Psoas muscle (tissue), 8 donors: ENCODE measurements around the gene POU2AF1. TPM values are rescaled to one million over a fixed set of nuclear protein-coding genes. Genes with fewer than 3 reads are reported as not detected.
"Not testable (repeated sequence)": the region's sequence is repeated elsewhere in the genome, so short reads cannot be mapped to it uniquely, and the experiment has no call there.

ENCODE experiments used
- ATAC-seq, 4 donors: fragments of 200-7000 bp; cut with Tn5 transposase; one replicate each; pipeline ENCODE4 v1.9.1; 2020; ENCODE audit warnings: moderate library complexity in 3 of 4, mild to moderate bottlenecking in 2 of 4
- DNase-seq, 2 donors: peaks; one replicate each; pipeline ENCODE4 v3.0.0-alpha.2; 2020
- H3K27ac ChIP-seq: fragments of 200-600 bp; one replicate; pipeline ENCODE4 v1.8.0; 2022
- H3K27me3 ChIP-seq, 3 donors: fragments of 200-600 bp in 1 of 3; one replicate each; pipeline versions ENCODE4 v1.6.1 to v1.8.0; 2013 to 2022; ENCODE audit warnings: low read length in 2 of 3, mild to moderate bottlenecking in 2 of 3, moderate library complexity in 1 of 3; ENCODE audit not compliant: insufficient read depth in 3 of 3
- H3K36me3 ChIP-seq, 2 donors: fragments of 200-600 bp in 1 of 2; one replicate each; pipeline versions ENCODE4 v1.6.1 to v1.8.0; 2013 to 2022; ENCODE audit warnings: low read depth in 1 of 2, mild to moderate bottlenecking in 1 of 2, moderate library complexity in 1 of 2; ENCODE audit not compliant: insufficient read depth in 1 of 2
- H3K4me1 ChIP-seq: fragments of 200-600 bp; one replicate; pipeline ENCODE4 v1.8.0; 2022
- H3K4me3 ChIP-seq: fragments of 200-600 bp; one replicate; pipeline ENCODE4 v1.8.0; 2022; ENCODE audit warnings: mild to moderate bottlenecking
- H3K9me3 ChIP-seq: fragments of 200-600 bp; one replicate; pipeline ENCODE4 v1.8.0; 2022
- CTCF ChIP-seq: fragments of 200-600 bp; IDR thresholded peaks from one replicate; pipeline ENCODE4 v1.8.0; 2022; ENCODE audit warnings: antibody characterized with exemption
- WGBS, 3 donors: extraction: QIAGEN DNeasy Blood & Tissue Kit; methylation state at CpG; one replicate each; pipeline versions ENCODE4 v1.1.6 to v1.1.7; 2013; 5-methylcytosine and 5-hydroxymethylcytosine counted together
- intact Hi-C, 2 donors: fragments of 100-400 bp; cut with DNase I; formaldehyde crosslinking; loops; one replicate each; pipeline versions ENCODE4 v1.11.0 to v1.14.2; 2022
- polyA plus RNA-seq, 3 donors: library from polyadenylated mRNA; stranded (reverse); fragments of 200-250 nt; gene quantifications; one replicate each; pipeline ENCODE4 v1.2.3, GENCODE V29; 2013
- total RNA-seq, 4 donors: library from RNA; stranded (reverse); fragmentation: NEBNext Ultra II Directional in 2 of 4; extraction: Animal tissue kit (Norgen Biotek cat#: 25700) in 2 of 4; gene quantifications; one replicate each; pipeline versions ENCODE4 v1.2.1 to v1.2.4, GENCODE V29; 2021 to 2023
- donor health status: healthy with polysubstance abuse.
- donor health status: DM: no; HTN: no; CAD: no; lungs with moderate emphysema.
- donor health status: Bipolar disorder and iron deficiency.
- donor health status: healthy.
- donor health status: DM: yes; HTN: yes; CAD: no.
- donor health status: DM: no; HTN: no; CAD: no.
- donor health status: DM: no; HTN: no; CAD: no.
- donor health status: DM: yes; HTN: yes; CAD: no.

The POU2AF1 gene
- total and polyA plus RNA-seq, 7 donors, result 0.01 to 0.25 (median 0.13) TPM; not detected in 3

GRCh38 chr11:111405551-111405950 is 26.5 kb upstream of the POU2AF1 start:
- Histone ChIP-seq H3K4me3 (no peak overlapping the region), H3K9me3 (no peaks in the 10 kb centered on the region), H3K27me3 (peaks cover 0 to 2% (median 0%) of the 10 kb centered on the region in 3 donors), H3K4me1 (peaks cover 10% of the 10 kb centered on the region), H3K36me3 (no peaks in the 10 kb centered on the region), H3K27ac (no peak overlapping the region)
- intact Hi-C loops, result no loop called here
- no peak for TF ChIP-seq CTCF
- no peak for DNase-seq
- WGBS, 3 donors, result 92 to 97% (median 94%) methylated on average over 2 of the region's 2 CpGs
- no peak for ATAC-seq

- TF ChIP-seq CTCF, result no peak
- Histone ChIP-seq H3K27ac (no peak overlapping the region), H3K9me3 (no peaks in the 10 kb centered on the region), H3K27me3 (peaks cover 0 to 2% (median 0%) of the 10 kb centered on the region in 3 donors), H3K4me3 (no peak overlapping the region), H3K36me3 (no peaks in the 10 kb centered on the region), H3K4me1 (no peaks in the 10 kb centered on the region)
- DNase-seq (no peak), ATAC-seq (no peak)
- intact Hi-C loops, result no loop called here
- WGBS, 3 donors, result 91 to 94% (median 92%) methylated on average over 3 of the region's 3 CpGs
These were observed 24.1 kb upstream of the POU2AF1 start for GRCh38 chr11:111403051-111403726.

- intact Hi-C loops, result no loop called here
- WGBS, 3 donors, result 51 to 56% (median 52%) methylated on average over 3 of the region's 3 CpGs
- ATAC-seq, result no peak
- Histone ChIP-seq H3K4me1 (no peaks in the 10 kb centered on the region), H3K9me3 (no peaks in the 10 kb centered on the region), H3K27me3 (peaks cover 0 to 2% (median 0%) of the 10 kb centered on the region in 3 donors), H3K27ac (no peak overlapping the region), H3K36me3 (no peaks in the 10 kb centered on the region), H3K4me3 (no peak overlapping the region)
- DNase-seq, result no peak
- no peak for TF ChIP-seq CTCF
These were observed 23.3 kb upstream of the POU2AF1 start for GRCh38 chr11:111402411-111402810.

GRCh38 chr11:111401957-111402356 is 22.9 kb upstream of the POU2AF1 start:
- H3K4me3 ChIP-seq, intact Hi-C loops, H3K4me1 ChIP-seq, ATAC-seq, H3K27me3 ChIP-seq, H3K36me3 ChIP-seq, DNase-seq, H3K9me3 ChIP-seq, H3K27ac ChIP-seq: not testable (repeated sequence)
- 74 to 87% (median 79%) methylated on average over 3 of the region's 3 CpGs for WGBS, 3 donors

GRCh38 chr11:111400595-111400994 is 21.5 kb upstream of the POU2AF1 start:
- intact Hi-C loops, result no loop called here
- DNase-seq (no peak), ATAC-seq (no peak)

More at GRCh38 chr11:111400595-111400994, 21.5 kb upstream of the POU2AF1 start:
- TF ChIP-seq CTCF, result no peak
- H3K27me3 ChIP-seq, result peaks cover 0 to 2% (median 0%) of the 10 kb centered on the region in 3 donors
- H3K9me3 ChIP-seq, result no peaks in the 10 kb centered on the region
- no peak overlapping the region for H3K4me3 ChIP-seq
- H3K27ac ChIP-seq, result no peak overlapping the region
- no peaks in the 10 kb centered on the region for H3K4me1 ChIP-seq
- H3K36me3 ChIP-seq, result no peaks in the 10 kb centered on the region
